ENCODE data around the gene INAFM2.

DNA sequence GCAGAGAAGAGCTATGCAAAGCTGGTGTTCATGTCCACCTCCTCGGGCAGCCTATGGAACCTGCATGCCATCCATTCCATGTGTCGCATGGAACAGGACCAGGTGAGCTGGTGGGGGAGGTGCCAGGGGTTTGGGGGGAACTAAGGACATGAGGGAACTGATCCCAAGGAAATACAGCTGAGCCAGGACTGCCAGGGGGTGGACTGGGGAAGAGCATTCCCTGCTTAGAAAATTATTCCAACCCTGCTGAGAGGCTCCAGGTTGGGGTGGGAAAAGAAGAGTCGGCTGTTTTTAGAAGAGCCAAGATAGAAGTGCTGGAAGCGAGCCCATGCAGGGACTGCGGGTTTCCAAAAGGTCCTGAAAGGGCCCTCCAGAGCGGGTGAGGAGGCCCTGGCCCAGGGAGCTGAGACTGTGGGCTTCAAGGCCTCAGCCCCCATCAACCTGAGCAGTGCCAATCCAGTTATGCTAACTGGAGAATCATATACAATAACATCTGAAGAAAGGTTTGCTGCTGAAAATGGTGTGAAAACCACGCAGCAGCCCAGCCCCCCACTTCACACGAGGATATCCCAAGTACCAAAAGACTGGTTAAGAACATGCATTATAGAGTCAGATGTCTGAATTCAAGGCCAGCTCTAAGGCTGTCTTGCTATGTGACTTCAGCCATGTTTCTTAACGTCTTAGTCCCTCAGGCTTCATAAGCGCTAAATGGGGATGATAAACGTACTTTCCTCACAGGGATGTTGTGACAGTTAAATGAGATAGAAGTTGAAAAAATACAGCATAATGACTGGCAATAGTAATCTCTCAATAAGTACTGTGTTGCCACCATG, 42.3 kb downstream of the INAFM2 start:
- TF ChIP-seq, protein P1, sequence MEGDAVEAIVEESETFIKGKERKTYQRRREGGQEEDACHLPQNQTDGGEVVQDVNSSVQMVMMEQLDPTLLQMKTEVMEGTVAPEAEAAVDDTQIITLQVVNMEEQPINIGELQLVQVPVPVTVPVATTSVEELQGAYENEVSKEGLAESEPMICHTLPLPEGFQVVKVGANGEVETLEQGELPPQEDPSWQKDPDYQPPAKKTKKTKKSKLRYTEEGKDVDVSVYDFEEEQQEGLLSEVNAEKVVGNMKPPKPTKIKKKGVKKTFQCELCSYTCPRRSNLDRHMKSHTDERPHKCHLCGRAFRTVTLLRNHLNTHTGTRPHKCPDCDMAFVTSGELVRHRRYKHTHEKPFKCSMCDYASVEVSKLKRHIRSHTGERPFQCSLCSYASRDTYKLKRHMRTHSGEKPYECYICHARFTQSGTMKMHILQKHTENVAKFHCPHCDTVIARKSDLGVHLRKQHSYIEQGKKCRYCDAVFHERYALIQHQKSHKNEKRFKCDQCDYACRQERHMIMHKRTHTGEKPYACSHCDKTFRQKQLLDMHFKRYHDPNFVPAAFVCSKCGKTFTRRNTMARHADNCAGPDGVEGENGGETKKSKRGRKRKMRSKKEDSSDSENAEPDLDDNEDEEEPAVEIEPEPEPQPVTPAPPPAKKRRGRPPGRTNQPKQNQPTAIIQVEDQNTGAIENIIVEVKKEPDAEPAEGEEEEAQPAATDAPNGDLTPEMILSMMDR (tag by site-specific recombination; IDR thresholded peaks at IDR 0.05) = no peak
- TF ChIP-seq ZNF175 (tag by site-specific recombination; IDR thresholded peaks at IDR 0.05) (no peak), ZNF843 (tag by site-specific recombination; IDR thresholded peaks at IDR 0.05) (no peak), GLI2 (tag by site-specific recombination; IDR thresholded peaks at IDR 0.05; ENCODE audit: borderline replicate concordance, low read depth) (no peak), ZNF366 (tag by site-specific recombination; conservative IDR thresholded peaks at IDR 0.05) (no peak), ZNF121 (tag by site-specific recombination; IDR thresholded peaks at IDR 0.05) (no peak), ZFP3 (tag by site-specific recombination; IDR thresholded peaks at IDR 0.05; ENCODE audit: low read depth) (no peak), ZNF302 (tag by site-specific recombination; IDR thresholded peaks at IDR 0.05; ENCODE audit: low read depth) (no peak)
- TF ChIP-seq, protein P2, sequence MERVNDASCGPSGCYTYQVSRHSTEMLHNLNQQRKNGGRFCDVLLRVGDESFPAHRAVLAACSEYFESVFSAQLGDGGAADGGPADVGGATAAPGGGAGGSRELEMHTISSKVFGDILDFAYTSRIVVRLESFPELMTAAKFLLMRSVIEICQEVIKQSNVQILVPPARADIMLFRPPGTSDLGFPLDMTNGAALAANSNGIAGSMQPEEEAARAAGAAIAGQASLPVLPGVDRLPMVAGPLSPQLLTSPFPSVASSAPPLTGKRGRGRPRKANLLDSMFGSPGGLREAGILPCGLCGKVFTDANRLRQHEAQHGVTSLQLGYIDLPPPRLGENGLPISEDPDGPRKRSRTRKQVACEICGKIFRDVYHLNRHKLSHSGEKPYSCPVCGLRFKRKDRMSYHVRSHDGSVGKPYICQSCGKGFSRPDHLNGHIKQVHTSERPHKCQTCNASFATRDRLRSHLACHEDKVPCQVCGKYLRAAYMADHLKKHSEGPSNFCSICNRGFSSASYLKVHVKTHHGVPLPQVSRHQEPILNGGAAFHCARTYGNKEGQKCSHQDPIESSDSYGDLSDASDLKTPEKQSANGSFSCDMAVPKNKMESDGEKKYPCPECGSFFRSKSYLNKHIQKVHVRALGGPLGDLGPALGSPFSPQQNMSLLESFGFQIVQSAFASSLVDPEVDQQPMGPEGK (tag by site-specific recombination; IDR thresholded peaks at IDR 0.05) = no peak
- TF ChIP-seq, protein P3, sequence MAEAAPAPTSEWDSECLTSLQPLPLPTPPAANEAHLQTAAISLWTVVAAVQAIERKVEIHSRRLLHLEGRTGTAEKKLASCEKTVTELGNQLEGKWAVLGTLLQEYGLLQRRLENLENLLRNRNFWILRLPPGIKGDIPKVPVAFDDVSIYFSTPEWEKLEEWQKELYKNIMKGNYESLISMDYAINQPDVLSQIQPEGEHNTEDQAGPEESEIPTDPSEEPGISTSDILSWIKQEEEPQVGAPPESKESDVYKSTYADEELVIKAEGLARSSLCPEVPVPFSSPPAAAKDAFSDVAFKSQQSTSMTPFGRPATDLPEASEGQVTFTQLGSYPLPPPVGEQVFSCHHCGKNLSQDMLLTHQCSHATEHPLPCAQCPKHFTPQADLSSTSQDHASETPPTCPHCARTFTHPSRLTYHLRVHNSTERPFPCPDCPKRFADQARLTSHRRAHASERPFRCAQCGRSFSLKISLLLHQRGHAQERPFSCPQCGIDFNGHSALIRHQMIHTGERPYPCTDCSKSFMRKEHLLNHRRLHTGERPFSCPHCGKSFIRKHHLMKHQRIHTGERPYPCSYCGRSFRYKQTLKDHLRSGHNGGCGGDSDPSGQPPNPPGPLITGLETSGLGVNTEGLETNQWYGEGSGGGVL (tag by site-specific recombination; IDR thresholded peaks at IDR 0.05) = no peak
- TF ChIP-seq, protein P4, sequence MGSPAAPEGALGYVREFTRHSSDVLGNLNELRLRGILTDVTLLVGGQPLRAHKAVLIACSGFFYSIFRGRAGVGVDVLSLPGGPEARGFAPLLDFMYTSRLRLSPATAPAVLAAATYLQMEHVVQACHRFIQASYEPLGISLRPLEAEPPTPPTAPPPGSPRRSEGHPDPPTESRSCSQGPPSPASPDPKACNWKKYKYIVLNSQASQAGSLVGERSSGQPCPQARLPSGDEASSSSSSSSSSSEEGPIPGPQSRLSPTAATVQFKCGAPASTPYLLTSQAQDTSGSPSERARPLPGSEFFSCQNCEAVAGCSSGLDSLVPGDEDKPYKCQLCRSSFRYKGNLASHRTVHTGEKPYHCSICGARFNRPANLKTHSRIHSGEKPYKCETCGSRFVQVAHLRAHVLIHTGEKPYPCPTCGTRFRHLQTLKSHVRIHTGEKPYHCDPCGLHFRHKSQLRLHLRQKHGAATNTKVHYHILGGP (tag by site-specific recombination; IDR thresholded peaks at IDR 0.05) = no peak
